Natural killer cell (primary cell): ENCODE data around the gene CDK17. TPM values are rescaled to one million over a fixed set of nuclear protein-coding genes. Genes with fewer than 3 reads are reported as not detected.
A peak's percentile ranks its signal among the peaks of the same experiment; 100 is the strongest.

ENCODE experiments used
- ATAC-seq, 3 donors: fragments of 150-1000 bp in 2 of 3; fragments of 200-7000 bp in 1 of 3; cut with Tn5 transposase; 1 replicate in 1 of 3; 2 replicates in 2 of 3; pipeline ENCODE4 v1.10.0; 2021; ENCODE audit warnings: mild to moderate bottlenecking in 2 of 3, moderate library complexity in 2 of 3
- DNase-seq, 2 donors: peaks; one replicate each; pipeline versions ENCODE4 v3.0.0 to v3.0.0-alpha.2; 2013 to 2021; ENCODE audit warnings: mixed read lengths in 1 of 2
- H3K27ac ChIP-seq: one replicate; pipeline ENCODE4 v1.5.1; 2013; ENCODE audit warnings: mild to moderate bottlenecking, low read length
- H3K27me3 ChIP-seq: one replicate; pipeline ENCODE4 v1.6.1; 2013; ENCODE audit warnings: low read length; ENCODE audit not compliant: control insufficient read depth, insufficient read depth
- H3K36me3 ChIP-seq: one replicate; pipeline ENCODE4 v1.6.1; 2013; ENCODE audit warnings: low read length; ENCODE audit not compliant: control insufficient read depth, insufficient read depth
- H3K4me1 ChIP-seq: one replicate; pipeline ENCODE4 v1.6.1; 2013; ENCODE audit warnings: low read length; ENCODE audit not compliant: control insufficient read depth, insufficient read depth
- H3K4me3 ChIP-seq: one replicate; pipeline ENCODE4 v1.5.1; 2013; ENCODE audit warnings: low read length
- H3K9me3 ChIP-seq: one replicate; pipeline ENCODE4 v1.6.1; 2013; ENCODE audit warnings: low read length; ENCODE audit not compliant: control insufficient read depth, insufficient read depth
- H3K27ac Mint-ChIP-seq, 2 donors: one replicate each; pipeline ENCODE4 v1.8.0; 2022; ENCODE audit warnings: mild to moderate bottlenecking in 2 of 2, mixed read lengths in 2 of 2, moderate library complexity in 1 of 2
- H3K27me3 Mint-ChIP-seq, 2 donors: one replicate each; pipeline ENCODE4 v1.8.0; 2022; ENCODE audit warnings: low read depth in 2 of 2, mixed read lengths in 2 of 2
- H3K36me3 Mint-ChIP-seq: one replicate; pipeline ENCODE4 v1.8.0; 2022; ENCODE audit warnings: mixed read lengths
- H3K4me1 Mint-ChIP-seq, 2 donors: one replicate each; pipeline ENCODE4 v1.8.0; 2022; ENCODE audit warnings: mixed read lengths in 2 of 2
- H3K4me3 Mint-ChIP-seq: one replicate; pipeline ENCODE4 v1.8.0; 2022; ENCODE audit warnings: mild to moderate bottlenecking, moderate library complexity, mixed read lengths
- H3K9me3 Mint-ChIP-seq, 2 donors: one replicate each; pipeline ENCODE4 v1.8.0; 2022; ENCODE audit warnings: mixed read lengths in 2 of 2
- CTCF ChIP-seq: fragments of 200-600 bp; IDR thresholded peaks from one replicate; pipeline ENCODE4 v1.8.0; 2022; ENCODE audit warnings: antibody characterized with exemption
- WGBS: methylation state at CpG from one replicate; pipeline ENCODE4 v1.1.7; 2013; ENCODE audit warnings: missing lambda C conversion rate; ENCODE audit not compliant: insufficient coverage; 5-methylcytosine and 5-hydroxymethylcytosine counted together
- intact Hi-C: fragments of 100-400 bp; cut with micrococcal nuclease; formaldehyde crosslinking; loops from one replicate; pipeline ENCODE4 v1.14.2; 2022
- total RNA-seq, 4 donors: library from RNA; stranded (reverse); fragments of 120-200 nt in 1 of 4; gene quantifications; one replicate each; pipeline versions ENCODE4 v1.2.3 to v1.2.4, GENCODE V29; 2013 to 2022

The CDK17 gene
- total RNA-seq, 3 donors from 2014 or later (not counting 1 experiment from before 2014, with no cell fraction given): 199 to 234 (median 232) TPM

- Histone ChIP-seq H3K4me3 (peak overlapping the region; percentile 79), H3K36me3 (no peaks in the 10 kb centered on the region), H3K4me1 (peaks cover 10% of the 10 kb centered on the region), H3K27me3 (no peaks in the 10 kb centered on the region), H3K27ac (peak overlapping the region; percentile 98), H3K9me3 (no peaks in the 10 kb centered on the region)
- ATAC-seq (no peak), DNase-seq (no peak)
- intact Hi-C loops: loop anchor here (1.0 to 5.0 kb wide), 4 partner anchors 20 to 101 kb away; no protein-coding TSS in a partner anchor
- H3K27me3 Mint-ChIP-seq: no peaks in the 10 kb centered on the region
- peaks cover 51 to 54% of the 10 kb centered on the region in 2 donors for H3K4me1 Mint-ChIP-seq
- WGBS: 3% methylated on average over 9 of the region's 9 CpGs
- peak overlapping the region; percentile 93 to 99 for H3K27ac Mint-ChIP-seq
- TF ChIP-seq CTCF: no peak
- H3K4me3 Mint-ChIP-seq: peak overlapping the region; percentile 97
- H3K9me3 Mint-ChIP-seq: no peaks in the 10 kb centered on the region
- H3K36me3 Mint-ChIP-seq: no peaks in the 10 kb centered on the region
These were observed 1.7 kb downstream of the CDK17 start for GRCh38 chr12:96398424-96399119.

GRCh38 chr12:96397756-96398423, 2.3 kb downstream of the CDK17 start:
- Histone ChIP-seq H3K36me3 (no peaks in the 10 kb centered on the region), H3K4me3 (peak overlapping the region; percentile 79), H3K4me1 (peaks cover 10% of the 10 kb centered on the region), H3K27ac (peak overlapping the region; percentile 98), H3K9me3 (no peaks in the 10 kb centered on the region), H3K27me3 (no peaks in the 10 kb centered on the region)
- Mint-ChIP-seq H3K36me3 (no peaks in the 10 kb centered on the region), H3K9me3 (no peaks in the 10 kb centered on the region), H3K27ac (peak overlapping the region; percentile 93 to 99), H3K4me3 (peak overlapping the region; percentile 97), H3K4me1 (peaks cover 51 to 54% of the 10 kb centered on the region in 2 donors), H3K27me3 (no peaks in the 10 kb centered on the region)
- no peak for TF ChIP-seq CTCF
- intact Hi-C loops: loop anchor here (2.0 to 5.0 kb wide), 3 partner anchors 47 to 101 kb away; no protein-coding TSS in a partner anchor
- 13% methylated on average over 3 of the region's 4 CpGs for WGBS
- ATAC-seq (no peak), DNase-seq (no peak)

GRCh38 chr12:96396914-96397313, 3.3 kb downstream of the CDK17 start:
- Histone ChIP-seq H3K36me3 (no peaks in the 10 kb centered on the region), H3K4me1 (peaks cover 6% of the 10 kb centered on the region), H3K9me3 (no peaks in the 10 kb centered on the region), H3K27ac (no peak overlapping the region), H3K27me3 (no peaks in the 10 kb centered on the region), H3K4me3 (no peak overlapping the region)
- peak overlapping the region; percentile 97 for H3K4me3 Mint-ChIP-seq
- H3K36me3 Mint-ChIP-seq: no peaks in the 10 kb centered on the region
- H3K4me1 Mint-ChIP-seq: peaks cover 60 to 64% of the 10 kb centered on the region in 2 donors
- intact Hi-C loops: loop anchor here (5.0 kb wide), 2 partner anchors 55 to 100 kb away; no protein-coding TSS in a partner anchor
- H3K27ac Mint-ChIP-seq: peak overlapping the region in 1 of 2 donors; percentile 99
- H3K9me3 Mint-ChIP-seq: no peaks in the 10 kb centered on the region
- ATAC-seq (no peak), DNase-seq (no peak)
- TF ChIP-seq CTCF: no peak
- WGBS: no CpG with 5 or more reads among the region's 5 CpGs
- H3K27me3 Mint-ChIP-seq: no peaks in the 10 kb centered on the region
